Left lung (tissue), 10 donors: Measurements from ENCODE around the gene ANKMY1. TPM values are rescaled to one million over a fixed set of nuclear protein-coding genes. Genes with fewer than 3 reads are reported as not detected.

ENCODE experiments used
- ATAC-seq: fragments of 200-7000 bp; cut with Tn5 transposase; one replicate; pipeline ENCODE4 v1.9.1; 2020; ENCODE audit warnings: moderate library complexity
- DNase-seq, 4 donors: peaks; one replicate each; pipeline ENCODE4 v3.0.0-alpha.2; 2013 to 2020
- H3K27ac ChIP-seq, 2 donors: fragments of 200-600 bp; sonication (generic) in 1 of 2; one replicate each; pipeline versions ENCODE4 v1.5.0 to v1.8.0; 2020 to 2021
- H3K27me3 ChIP-seq, 2 donors: fragments of 200-600 bp; sonication (generic) in 1 of 2; one replicate each; pipeline versions ENCODE4 v1.5.0 to v1.8.0; 2020 to 2021
- H3K36me3 ChIP-seq, 2 donors: fragments of 200-600 bp; sonication (generic) in 1 of 2; one replicate each; pipeline versions ENCODE4 v1.5.0 to v1.8.0; 2020 to 2021
- H3K4me1 ChIP-seq, 2 donors: fragments of 200-600 bp; one replicate each; pipeline ENCODE4 v1.8.0; 2021
- H3K4me3 ChIP-seq, 2 donors: fragments of 200-600 bp; sonication (generic) in 1 of 2; one replicate each; pipeline versions ENCODE4 v1.5.0 to v1.8.0; 2020 to 2021; ENCODE audit warnings: mild to moderate bottlenecking in 1 of 2
- H3K9me3 ChIP-seq, 2 donors: fragments of 200-600 bp; sonication (generic) in 1 of 2; one replicate each; pipeline versions ENCODE4 v1.5.0 to v1.8.0; 2020 to 2021
- intact Hi-C, 2 donors: fragments of 100-400 bp; cut with DNase I; formaldehyde crosslinking; loops; one replicate each; pipeline versions ENCODE4 v1.11.2 to v1.14.2; 2022
- polyA plus RNA-seq, 6 donors: library from polyadenylated mRNA; unstranded; fragments of 120-200 nt; gene quantifications; one replicate each; pipeline ENCODE4 v1.2.1, GENCODE V29; 2013; ENCODE audit not compliant: insufficient read length in 6 of 6
- total RNA-seq, 2 donors: library from RNA; stranded (reverse); fragmentation: NEBNext Ultra II Directional; extraction: Animal tissue kit (Norgen Biotek cat#: 25700); gene quantifications; one replicate each; pipeline ENCODE4 v1.2.1, GENCODE V29; 2021
- TF ChIP-seq, protein P1 (sequence below), 2 donors: fragments of 200-600 bp; sonication (generic) in 1 of 2; IDR thresholded peaks; one replicate each; pipeline versions ENCODE4 v1.5.0 to v1.8.0; 2021; ENCODE audit warnings: antibody characterized with exemption in 2 of 2
- donor health status: DM: no; HTN: yes; CAD: no.
- donor health status: DM: no; HTN: no; CAD: no.

Gene ANKMY1
- total and polyA plus RNA-seq, 8 donors, result 11.8 to 20.1 (median 15.1) TPM

DNA sequence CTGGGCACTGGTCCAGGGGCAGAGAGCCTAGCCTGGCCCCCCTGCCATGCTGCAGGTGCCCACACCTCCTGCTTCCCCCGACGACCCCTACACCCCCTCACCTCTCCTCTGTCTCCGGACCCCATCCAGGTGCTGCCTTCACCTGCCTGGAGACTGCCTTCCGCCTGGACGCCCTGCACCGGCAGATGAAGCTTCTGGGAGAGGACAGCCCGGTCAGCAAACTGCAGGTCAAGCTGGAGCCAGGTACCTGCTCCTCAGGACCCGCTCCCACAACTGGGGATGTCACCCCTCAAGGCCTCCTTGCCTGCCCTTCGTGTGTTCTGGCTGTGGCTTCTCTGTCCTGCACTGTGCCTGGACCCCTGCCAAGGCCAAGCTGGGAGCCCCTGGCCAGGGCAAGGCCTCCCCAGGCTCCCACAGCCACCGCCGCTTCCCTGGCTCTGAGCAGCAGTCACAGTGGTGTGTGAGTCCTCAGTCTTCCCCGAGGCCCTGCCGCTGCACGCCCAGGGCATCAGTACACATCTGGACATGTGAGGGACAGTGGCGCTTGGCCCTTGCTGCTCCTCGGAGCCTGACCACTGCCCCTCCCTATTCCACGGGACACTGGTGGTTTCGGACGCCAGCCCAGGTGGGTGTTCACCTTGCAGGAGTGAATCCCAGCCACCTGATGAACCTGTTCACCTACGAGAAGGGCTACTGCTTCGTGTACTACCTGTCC lies 16.8 kb upstream of the ANKMY1 start:
- intact Hi-C loops, result no loop called here
- no peaks in the 10 kb centered on the region for H3K9me3 ChIP-seq

DNA sequence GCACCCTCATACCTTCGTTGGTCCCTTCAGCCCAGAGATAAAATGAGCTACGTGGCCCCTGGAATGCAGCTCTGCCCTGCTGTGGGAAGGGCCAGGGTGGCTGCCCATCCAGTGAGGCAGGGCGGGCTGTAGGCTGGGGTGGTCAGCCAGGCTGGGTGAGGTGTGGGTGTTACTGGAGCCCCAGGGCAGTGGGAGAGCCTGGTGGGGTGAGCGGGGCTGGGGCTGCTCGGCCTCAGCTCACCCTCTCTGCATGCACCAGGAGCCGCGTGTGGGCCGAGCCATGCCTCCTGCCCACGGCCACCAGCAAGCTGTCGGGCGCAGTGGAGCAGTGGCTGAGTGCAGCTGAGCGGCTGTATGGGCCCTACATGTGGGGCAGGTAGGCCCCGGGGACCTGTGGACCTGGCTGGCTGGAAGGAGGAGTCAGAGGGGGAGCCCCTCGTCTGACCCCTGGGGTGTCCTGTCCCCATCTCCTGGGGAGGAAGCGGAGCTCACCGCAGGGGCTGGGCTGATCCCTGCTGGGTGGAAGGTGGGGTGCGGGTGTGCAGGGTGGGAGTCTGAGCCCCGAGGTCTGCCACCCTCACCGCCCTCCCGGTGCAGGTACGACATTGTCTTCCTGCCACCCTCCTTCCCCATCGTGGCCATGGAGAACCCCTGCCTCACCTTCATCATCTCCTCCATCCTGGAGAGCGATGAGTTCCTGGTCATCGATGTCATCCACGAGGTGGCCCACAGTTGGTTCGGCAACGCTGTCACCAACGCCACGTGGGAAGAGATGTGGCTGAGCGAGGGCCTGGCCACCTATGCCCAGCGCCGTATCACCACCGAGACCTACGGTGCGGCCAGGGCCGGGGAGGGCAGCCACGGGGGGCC lies 16.0 kb upstream of the ANKMY1 start:
- intact Hi-C loops, result no loop called here
- no peak for ATAC-seq
- Histone ChIP-seq H3K36me3 (peaks cover 0 to 70% of the 10 kb centered on the region in 2 donors), H3K9me3 (no peaks in the 10 kb centered on the region), H3K4me1 (peaks cover 13 to 47% of the 10 kb centered on the region in 2 donors), H3K4me3 (no peak overlapping the region), H3K27ac (no peak overlapping the region), H3K27me3 (no peaks in the 10 kb centered on the region)
- no peak for DNase-seq
- TF ChIP-seq, protein P1, sequence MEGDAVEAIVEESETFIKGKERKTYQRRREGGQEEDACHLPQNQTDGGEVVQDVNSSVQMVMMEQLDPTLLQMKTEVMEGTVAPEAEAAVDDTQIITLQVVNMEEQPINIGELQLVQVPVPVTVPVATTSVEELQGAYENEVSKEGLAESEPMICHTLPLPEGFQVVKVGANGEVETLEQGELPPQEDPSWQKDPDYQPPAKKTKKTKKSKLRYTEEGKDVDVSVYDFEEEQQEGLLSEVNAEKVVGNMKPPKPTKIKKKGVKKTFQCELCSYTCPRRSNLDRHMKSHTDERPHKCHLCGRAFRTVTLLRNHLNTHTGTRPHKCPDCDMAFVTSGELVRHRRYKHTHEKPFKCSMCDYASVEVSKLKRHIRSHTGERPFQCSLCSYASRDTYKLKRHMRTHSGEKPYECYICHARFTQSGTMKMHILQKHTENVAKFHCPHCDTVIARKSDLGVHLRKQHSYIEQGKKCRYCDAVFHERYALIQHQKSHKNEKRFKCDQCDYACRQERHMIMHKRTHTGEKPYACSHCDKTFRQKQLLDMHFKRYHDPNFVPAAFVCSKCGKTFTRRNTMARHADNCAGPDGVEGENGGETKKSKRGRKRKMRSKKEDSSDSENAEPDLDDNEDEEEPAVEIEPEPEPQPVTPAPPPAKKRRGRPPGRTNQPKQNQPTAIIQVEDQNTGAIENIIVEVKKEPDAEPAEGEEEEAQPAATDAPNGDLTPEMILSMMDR (IDR thresholded peaks at IDR 0.05), result no peak

More for the DNA sequence above, 16.8 kb upstream of the ANKMY1 start:
- ATAC-seq, result no peak
- Histone ChIP-seq H3K4me1 (peaks cover 16 to 51% of the 10 kb centered on the region in 2 donors), H3K27me3 (no peaks in the 10 kb centered on the region), H3K4me3 (no peak overlapping the region), H3K27ac (no peak overlapping the region), H3K36me3 (peaks cover 0 to 70% of the 10 kb centered on the region in 2 donors)
- DNase-seq, result no peak
- TF ChIP-seq, protein P1 (IDR thresholded peaks at IDR 0.05), result no peak

DNA sequence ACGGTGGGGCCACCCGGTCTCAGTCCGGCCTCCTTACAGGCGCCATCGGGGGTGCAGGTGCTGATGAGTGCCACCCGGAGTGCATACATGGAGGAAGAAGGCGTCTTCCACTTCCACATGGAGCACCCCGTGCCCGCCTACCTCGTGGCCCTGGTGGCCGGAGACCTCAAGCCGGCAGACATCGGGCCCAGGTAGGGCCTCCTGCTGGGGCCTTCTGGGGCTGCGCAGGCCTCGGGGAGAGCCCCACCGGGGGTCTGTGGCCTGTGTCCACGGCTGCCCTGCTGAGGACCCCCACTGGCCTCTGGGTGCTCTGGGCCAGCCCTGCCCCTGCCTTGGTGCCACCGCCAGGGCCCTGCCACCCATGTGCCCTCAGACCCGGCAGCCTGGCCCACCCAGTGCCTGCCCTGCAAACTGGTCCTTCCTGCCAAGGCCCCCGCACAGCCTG lies 15.3 kb upstream of the ANKMY1 start:
- intact Hi-C loops, result no loop called here
- DNase-seq (no peak), ATAC-seq (no peak)
- Histone ChIP-seq H3K9me3 (no peaks in the 10 kb centered on the region), H3K27ac (no peak overlapping the region), H3K4me3 (no peak overlapping the region), H3K36me3 (peaks cover 0 to 65% of the 10 kb centered on the region in 2 donors), H3K4me1 (peaks cover 11 to 41% of the 10 kb centered on the region in 2 donors), H3K27me3 (no peaks in the 10 kb centered on the region)
- TF ChIP-seq, protein P1 (IDR thresholded peaks at IDR 0.05), result no peak

DNA sequence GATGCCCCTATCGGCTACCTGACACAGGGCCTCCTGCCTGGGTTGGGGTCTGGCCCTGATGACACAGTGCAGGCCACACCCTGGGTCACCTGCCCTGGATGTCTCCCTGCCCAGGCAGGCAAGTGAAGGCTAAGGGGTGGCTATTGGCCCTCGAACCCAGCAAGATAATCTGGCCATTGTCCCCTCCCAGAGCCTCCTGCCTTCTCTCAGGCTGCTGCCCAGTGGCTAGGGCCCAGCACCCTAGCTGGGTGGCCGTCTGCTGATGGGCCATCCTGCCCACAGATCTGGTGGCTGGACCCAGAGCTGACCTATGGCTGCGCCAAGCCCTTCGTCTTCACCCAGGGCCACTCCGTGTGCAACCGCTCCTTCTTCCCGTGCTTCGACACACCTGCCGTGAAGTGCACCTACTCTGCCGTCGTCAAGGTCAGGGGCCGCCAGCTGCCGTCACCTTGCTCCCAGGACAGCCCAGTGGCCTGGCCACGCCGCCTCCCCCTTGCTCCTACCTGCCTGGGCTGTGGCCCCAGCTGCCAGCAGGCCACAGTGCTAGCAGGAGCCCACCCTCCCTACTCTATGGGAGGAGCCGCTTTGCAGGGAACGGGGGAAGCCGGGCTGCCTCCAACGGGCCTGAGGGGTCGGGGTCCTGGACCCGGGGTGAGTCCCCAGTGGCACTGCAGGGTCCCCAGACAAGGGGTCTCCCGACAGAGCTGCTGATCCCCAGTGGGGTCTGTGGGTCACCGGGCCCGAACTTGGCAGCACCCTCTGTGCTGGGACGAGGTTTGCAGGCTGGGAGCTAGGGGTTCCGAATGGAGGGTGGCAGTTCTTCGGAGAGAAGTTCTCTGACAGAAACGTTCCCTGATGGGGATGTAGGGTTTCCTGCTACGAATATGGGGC lies 14.6 kb upstream of the ANKMY1 start:
- intact Hi-C loops, result no loop called here
- ATAC-seq, result no peak

More for the DNA sequence above, 14.6 kb upstream of the ANKMY1 start:
- H3K27me3 ChIP-seq, result no peaks in the 10 kb centered on the region
- no peak overlapping the region for H3K4me3 ChIP-seq
- H3K9me3 ChIP-seq, result no peaks in the 10 kb centered on the region
- peak in 1 of 4 donors; percentile 26 for DNase-seq
- H3K4me1 ChIP-seq, result peaks cover 16 to 41% of the 10 kb centered on the region in 2 donors
- TF ChIP-seq, protein P1 (IDR thresholded peaks at IDR 0.05), result no peak
- peaks cover 0 to 58% of the 10 kb centered on the region in 2 donors for H3K36me3 ChIP-seq
- no peak overlapping the region for H3K27ac ChIP-seq
